CD4-positive, alpha-beta T cell treated with Interleukin-1 beta for 1 hour (primary cell): ENCODE data around the gene FURIN.
A peak's percentile ranks its signal among the peaks of the same experiment; 100 is the strongest.
"Not testable (repeated sequence)": the region's sequence is repeated elsewhere in the genome, so short reads cannot be mapped to it uniquely, and the experiment has no call there.

Source experiments
- DNase-seq, 2 donors: peaks; one replicate each; pipeline ENCODE4 v3.0.0-alpha.2; 2020 to 2022

Gene FURIN

DNA sequence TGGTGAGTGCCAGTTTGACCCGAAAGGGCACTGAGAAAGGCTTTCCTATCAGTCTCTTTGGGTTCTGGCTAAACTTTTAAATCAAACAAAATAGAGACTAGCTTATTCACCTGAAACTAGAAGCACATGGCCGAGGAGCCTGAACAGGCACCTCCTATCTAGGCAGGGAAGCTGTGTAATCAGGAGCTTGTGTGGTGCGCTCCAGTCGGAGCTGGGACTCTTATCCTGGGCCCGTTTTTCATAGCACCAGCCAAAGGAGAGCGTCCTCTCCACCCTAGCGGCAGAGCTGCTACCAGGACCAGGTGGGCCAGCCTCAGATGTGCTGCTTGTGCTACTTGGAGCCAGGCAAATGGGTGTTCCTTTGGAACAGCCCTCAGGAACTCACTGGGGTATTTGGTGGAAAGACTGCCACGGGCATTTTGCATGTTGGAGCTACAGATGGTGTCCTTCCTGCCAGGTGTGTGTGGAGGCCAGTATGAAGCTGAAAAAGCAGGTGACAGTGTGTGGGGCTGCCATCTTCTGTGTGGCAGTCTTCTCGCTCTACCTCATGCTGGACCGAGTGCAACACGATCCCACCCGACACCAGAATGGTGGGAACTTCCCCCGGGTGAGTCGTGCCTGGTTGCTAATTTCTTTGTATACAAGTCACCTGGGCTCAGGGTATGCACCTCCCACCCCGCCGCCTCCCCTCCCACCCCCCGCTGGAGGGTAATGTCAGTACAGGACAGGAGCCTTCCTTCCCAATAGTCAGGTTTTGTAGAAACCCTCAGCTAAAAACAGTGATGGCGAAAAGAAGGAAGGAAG is 35.5 kb downstream of the FURIN start:
- DNase-seq = no peak

DNA sequence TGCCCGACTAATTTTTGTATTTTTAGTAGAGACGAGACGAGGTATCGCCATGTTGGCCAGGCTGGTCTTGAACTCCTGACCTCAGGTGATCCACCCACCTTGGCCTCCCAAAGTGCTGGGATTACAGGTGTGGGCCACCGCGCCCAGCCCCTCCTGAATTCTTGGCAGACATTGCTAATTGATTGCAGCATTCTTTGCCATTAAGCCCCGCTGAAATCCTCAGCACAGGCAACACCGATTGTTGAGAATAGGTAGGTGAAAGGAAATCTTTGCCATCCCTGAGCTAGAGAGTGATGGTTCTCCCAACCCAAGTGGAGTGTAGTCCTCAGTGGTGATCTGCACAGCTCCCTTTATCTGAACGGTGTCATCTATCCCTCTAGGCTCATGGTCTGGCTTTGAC is 36.4 kb downstream of the FURIN start:
- DNase-seq = no peak

DNA sequence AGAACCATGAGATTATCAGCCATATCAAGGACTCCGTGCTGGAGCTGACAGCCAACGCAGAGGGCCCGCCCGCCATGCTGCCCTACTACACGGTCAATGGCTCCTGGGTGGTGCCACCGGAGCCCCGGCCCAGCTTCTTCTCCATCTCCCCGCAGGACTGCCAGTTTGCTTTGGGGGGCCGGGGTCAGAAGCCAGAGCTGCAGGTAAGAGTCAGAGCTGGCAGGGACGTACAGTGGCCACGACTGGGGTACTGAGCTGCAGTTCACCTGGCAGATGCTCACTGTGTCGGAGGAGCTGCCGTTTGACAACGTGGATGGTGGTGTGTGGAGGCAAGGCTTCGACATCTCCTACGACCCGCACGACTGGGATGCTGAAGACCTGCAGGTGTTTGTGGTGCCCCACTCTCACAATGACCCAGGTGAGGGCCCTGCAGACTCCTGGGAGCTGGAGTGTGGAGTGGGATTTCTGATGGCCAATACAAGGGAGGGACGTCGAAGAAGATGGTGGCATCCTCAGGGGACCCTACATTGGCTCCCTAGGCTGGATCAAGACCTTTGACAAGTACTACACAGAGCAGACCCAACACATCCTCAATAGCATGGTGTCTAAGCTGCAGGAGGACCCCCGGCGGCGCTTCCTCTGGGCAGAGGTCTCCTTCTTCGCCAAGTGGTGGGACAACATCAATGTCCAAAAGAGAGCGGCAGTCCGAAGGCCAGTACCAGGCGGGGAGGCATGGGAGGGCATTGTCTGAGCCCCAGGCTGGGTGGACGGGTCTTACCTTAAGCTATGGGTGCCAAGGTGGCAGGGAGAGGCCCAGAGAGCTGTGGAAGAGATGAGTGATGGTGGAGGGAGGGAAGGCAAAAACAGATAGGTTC is 37.2 kb downstream of the FURIN start:
- no peak for DNase-seq

DNA sequence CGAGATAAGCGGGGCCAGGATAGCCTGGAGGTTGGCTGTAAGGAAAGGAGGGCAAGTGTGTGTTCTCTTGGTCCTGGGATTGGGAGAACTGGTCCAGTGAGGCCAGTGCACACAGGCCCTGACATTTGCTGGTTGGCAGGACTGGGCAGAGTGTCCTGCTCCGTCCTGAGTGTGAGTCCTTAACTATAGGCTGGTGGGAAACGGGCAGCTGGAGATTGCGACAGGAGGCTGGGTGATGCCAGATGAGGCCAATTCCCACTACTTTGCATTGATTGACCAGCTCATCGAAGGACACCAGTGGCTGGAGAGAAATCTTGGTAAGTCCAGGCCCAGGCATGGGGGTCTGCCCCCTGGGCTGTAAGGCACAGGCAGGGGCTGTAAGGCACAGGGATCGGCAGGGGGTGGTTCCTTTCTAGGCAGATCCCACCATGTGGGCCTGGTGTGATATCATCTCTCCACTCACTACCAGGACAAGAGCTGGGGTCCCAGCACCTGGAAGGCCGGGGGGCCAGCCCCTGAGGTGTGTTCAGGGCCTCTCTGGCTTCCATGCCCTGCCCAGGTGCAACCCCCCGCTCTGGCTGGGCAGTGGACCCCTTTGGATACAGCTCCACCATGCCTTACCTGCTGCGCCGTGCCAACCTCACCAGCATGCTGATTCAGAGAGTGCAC is 37.9 kb downstream of the FURIN start:
- DNase-seq = no peak

GRCh38 chr15:90907051-90907660 is 38.8 kb downstream of the FURIN start:
- DNase-seq = no peak

- no peak for DNase-seq
Observed at GRCh38 chr15:90907838-90908507, 39.6 kb downstream of the FURIN start.

GRCh38 chr15:90909449-90909848 is 41.1 kb downstream of the FURIN start:
- not testable (repeated sequence) for DNase-seq

DNA sequence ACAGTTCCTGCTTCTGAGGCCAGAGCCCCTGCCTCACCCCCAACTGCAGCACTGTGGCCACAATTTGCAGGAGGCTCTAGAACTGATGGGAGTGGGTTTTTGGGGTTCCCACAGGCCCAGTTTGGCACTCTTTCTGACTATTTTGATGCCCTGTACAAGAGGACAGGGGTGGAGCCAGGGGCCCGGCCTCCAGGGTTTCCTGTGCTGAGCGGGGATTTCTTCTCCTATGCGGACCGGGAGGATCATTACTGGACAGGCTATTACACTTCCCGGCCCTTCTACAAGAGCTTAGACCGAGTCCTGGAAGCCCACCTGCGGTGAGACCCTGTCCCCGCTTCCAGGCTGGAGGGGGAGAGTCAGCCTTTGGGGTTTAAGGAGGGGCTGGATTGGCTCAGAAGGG is 41.6 kb downstream of the FURIN start:
- DNase-seq = no peak

- no peak for DNase-seq
Observed at GRCh38 chr15:90910441-90911301, 42.3 kb downstream of the FURIN start.

GRCh38 chr15:90911302-90911623 is 42.9 kb downstream of the FURIN start:
- no peak for DNase-seq

DNA sequence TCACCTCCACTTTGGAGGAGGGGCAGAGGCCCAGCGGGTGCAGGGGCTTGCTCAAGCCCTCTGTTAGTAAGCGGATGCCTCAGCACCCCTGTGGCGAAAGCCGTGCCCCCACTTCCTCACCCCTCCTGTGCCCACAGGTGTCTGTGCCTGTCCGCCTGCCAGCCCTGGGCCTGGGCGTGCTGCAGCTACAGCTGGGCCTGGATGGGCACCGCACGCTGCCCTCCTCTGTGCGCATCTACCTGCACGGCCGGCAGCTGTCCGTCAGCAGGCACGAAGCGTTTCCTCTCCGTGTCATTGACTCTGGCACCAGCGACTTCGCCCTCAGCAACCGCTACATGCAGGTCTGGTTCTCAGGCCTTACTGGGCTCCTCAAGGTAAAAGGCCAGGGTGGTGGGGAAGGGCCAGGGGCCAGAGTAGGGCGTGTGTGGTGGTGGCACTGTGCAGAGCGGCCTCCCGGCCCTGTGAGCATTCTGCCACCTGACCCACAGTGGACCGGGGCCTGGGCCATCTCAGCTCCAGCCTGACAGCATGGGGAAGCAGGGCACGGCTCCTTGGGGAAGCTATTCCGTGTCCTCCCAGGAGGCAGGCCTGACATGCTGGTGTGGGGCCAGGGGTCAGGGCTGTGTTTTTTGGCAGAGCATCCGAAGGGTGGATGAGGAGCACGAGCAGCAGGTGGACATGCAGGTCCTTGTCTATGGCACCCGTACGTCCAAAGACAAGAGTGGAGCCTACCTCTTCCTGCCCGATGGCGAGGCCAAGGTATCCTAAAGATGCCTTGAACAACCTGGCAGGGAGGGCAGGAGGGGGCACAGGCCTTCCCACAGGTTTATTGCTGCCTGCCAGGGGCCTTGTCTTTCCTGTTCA is 43.8 kb downstream of the FURIN start:
- no peak for DNase-seq

GRCh38 chr15:90912770-90913075 is 44.3 kb downstream of the FURIN start:
- no peak for DNase-seq

DNA sequence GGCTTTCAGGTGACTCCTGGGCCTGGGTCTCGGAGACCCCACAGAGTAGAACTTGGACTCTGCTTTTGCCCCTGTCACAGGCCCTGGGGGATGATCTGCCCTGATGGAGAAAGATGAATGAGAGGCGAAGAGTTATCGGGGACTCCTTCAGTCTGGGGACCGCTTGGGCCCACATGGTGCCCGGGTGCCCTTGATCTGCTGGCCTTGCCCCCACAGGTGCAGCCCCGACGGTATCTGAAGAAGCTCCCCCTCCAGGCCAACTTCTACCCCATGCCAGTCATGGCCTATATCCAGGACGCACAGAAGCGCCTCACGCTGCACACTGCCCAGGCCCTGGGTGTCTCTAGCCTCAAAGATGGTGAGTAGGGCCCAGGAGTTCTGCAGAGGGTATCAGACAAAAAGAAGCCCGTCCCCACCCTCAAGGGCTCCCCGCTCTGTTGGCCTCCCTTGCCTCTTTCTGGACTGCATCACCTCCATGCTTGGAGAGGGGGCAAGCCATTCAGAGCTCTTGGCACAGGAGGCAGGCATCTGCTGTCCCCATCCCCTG is 45.1 kb downstream of the FURIN start:
- no peak for DNase-seq

GRCh38 chr15:90914305-90915080 is 46.1 kb downstream of the FURIN start:
- peak in 1 of 2 donors; percentile 33 for DNase-seq

- no peak for DNase-seq
Observed at GRCh38 chr15:90915216-90915807, 46.9 kb downstream of the FURIN start.

GRCh38 chr15:90915808-90916440 is 47.5 kb downstream of the FURIN start:
- peak in 1 of 2 donors; percentile 76 for DNase-seq

GRCh38 chr15:90916461-90916860 is 48.1 kb downstream of the FURIN start:
- DNase-seq = no peak

DNA sequence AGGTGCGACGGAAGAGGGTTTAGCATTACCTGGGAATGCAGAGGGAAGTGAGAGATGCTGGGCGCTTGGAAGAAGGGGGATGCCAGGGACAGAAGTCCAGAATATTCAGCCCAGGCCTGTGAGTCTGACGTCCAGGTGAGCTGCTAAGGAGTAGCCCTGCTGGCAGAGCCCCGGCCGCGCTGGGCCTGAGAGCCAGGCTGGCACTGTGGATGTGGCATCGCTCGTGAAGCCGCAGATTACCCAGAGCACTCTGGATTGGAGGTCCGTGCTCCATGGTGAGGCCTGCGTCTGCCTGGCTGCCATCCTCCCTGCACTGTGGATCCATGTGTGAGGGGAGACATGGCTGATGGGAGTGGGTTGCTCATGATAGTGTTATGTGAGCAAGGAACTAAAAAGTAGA is 49.2 kb downstream of the FURIN start:
- DNase-seq = no peak
